OCI-LY3 (cell line): ENCODE measurements around the gene CNTN5.

ENCODE experiments used
- H2AFZ ChIP-seq: fragments of 200-600, 300-600 bp; shearing (Covaris generic); 2 replicates; pipeline ENCODE4 v1.6.0; 2014; ENCODE audit warnings: antibody characterized with exemption, low read depth, low read length
- H3K27ac ChIP-seq: fragments of 200-600, 300-600 bp; sonication (generic); 2 replicates; pipeline ENCODE4 v1.5.1; 2014; ENCODE audit warnings: mild to moderate bottlenecking, low read length, moderate library complexity, mixed read lengths
- H3K27me3 ChIP-seq: fragments of 200-600, 300-600 bp; sonication (generic); 2 replicates; pipeline ENCODE4 v1.6.1; 2014; ENCODE audit warnings: low read depth, low read length, mixed read lengths
- H3K36me3 ChIP-seq: fragments of 200-600, 300-600 bp; sonication (generic); replicated peaks from 2 replicates; pipeline ENCODE3; 2014; ENCODE audit warnings: low read depth, low read length, mixed read lengths
- H3K4me1 ChIP-seq: fragments of 300-600, 200-600 bp; sonication (generic); 2 replicates; pipeline ENCODE4 v1.6.1; 2014; ENCODE audit warnings: low read length, mixed read lengths
- H3K4me2 ChIP-seq: fragments of 200-600, 300-600 bp; sonication (generic); 2 replicates; pipeline ENCODE4 v1.6.1; 2014; ENCODE audit warnings: low read length, mixed read lengths
- H3K4me3 ChIP-seq: fragments of 300-600, 200-600 bp; sonication (generic); 2 replicates; pipeline ENCODE4 v1.5.1; 2014; ENCODE audit warnings: antibody characterized with exemption, mild to moderate bottlenecking, low read length, moderate library complexity
- H3K79me2 ChIP-seq: fragments of 300-600, 200-600 bp; shearing (Covaris generic); 2 replicates; pipeline ENCODE4 v1.6.1; 2014; ENCODE audit warnings: mild to moderate bottlenecking, low read length, mixed read lengths
- H3K9ac ChIP-seq: fragments of 300-600, 200-600 bp; shearing (Covaris generic); 2 replicates; pipeline ENCODE4 v1.6.0; 2014; ENCODE audit warnings: mild to moderate bottlenecking, low read length, moderate library complexity
- H3K9me3 ChIP-seq: fragments of 200-600, 300-600 bp; shearing (Covaris generic); 2 replicates; pipeline ENCODE4 v1.6.1; 2014; ENCODE audit warnings: low read length, mixed read lengths; ENCODE audit not compliant: insufficient read depth
- H4K20me1 ChIP-seq: fragments of 200-600, 300-600 bp; sonication (generic); 2 replicates; pipeline ENCODE4 v1.6.1; 2016; ENCODE audit warnings: low read length, mixed read lengths; ENCODE audit not compliant: insufficient read depth
- CTCF ChIP-seq: fragments of 200-600, 300-600 bp; sonication (generic); IDR thresholded peaks from 2 replicates; pipeline ENCODE4 v1.5.1; 2014; ENCODE audit warnings: antibody characterized with exemption, low read length, low read depth
- EZH2phosphoT487 ChIP-seq: fragments of 200-600 bp; shearing (Covaris generic); IDR thresholded peaks from 2 replicates; pipeline ENCODE4 v1.6.1; 2018; ENCODE audit warnings: antibody characterized with exemption, mixed run types, low read depth

CNTN5 gene

GRCh38 chr11:100296051-100296679 lies 1275.4 kb downstream of the CNTN5 start:
- Histone ChIP-seq H4K20me1 (no peaks in the 10 kb centered on the region), H3K36me3 (no peaks in the 10 kb centered on the region), H3K27ac (no peak overlapping the region), H3K27me3 (no peaks in the 10 kb centered on the region), H3K4me3 (no peak overlapping the region), H2AFZ (no peak overlapping the region), H3K9ac (no peak overlapping the region), H3K4me2 (no peak overlapping the region), H3K79me2 (no peaks in the 10 kb centered on the region), H3K4me1 (no peaks in the 10 kb centered on the region), H3K9me3 (no peaks in the 10 kb centered on the region)
- TF ChIP-seq CTCF, result no peak
- TF ChIP-seq EZH2phosphoT487, result no peak

GRCh38 chr11:100297516-100297915 lies 1276.8 kb downstream of the CNTN5 start:
- Histone ChIP-seq H3K36me3 (no peaks in the 10 kb centered on the region), H3K27ac (no peak overlapping the region), H3K4me1 (no peaks in the 10 kb centered on the region), H3K9ac (no peak overlapping the region), H3K27me3 (no peaks in the 10 kb centered on the region), H3K79me2 (no peaks in the 10 kb centered on the region), H3K4me3 (no peak overlapping the region), H3K4me2 (no peak overlapping the region), H3K9me3 (no peaks in the 10 kb centered on the region), H4K20me1 (no peaks in the 10 kb centered on the region), H2AFZ (no peak overlapping the region)
- TF ChIP-seq CTCF (no peak), EZH2phosphoT487 (no peak)

- no peaks in the 10 kb centered on the region for H3K4me1 ChIP-seq
- H4K20me1 ChIP-seq, result no peaks in the 10 kb centered on the region
These were observed 1282.1 kb downstream of the CNTN5 start for GRCh38 chr11:100302824-100303223.

GRCh38 chr11:100303897-100304296 lies 1283.1 kb downstream of the CNTN5 start:
- no peaks in the 10 kb centered on the region for H3K4me1 ChIP-seq
- no peak for TF ChIP-seq CTCF
- TF ChIP-seq EZH2phosphoT487, result no peak
- no peak overlapping the region for H2AFZ ChIP-seq
- no peaks in the 10 kb centered on the region for H3K27me3 ChIP-seq
- H3K36me3 ChIP-seq, result no peaks in the 10 kb centered on the region
- no peak overlapping the region for H3K4me3 ChIP-seq
- no peak overlapping the region for H3K9ac ChIP-seq
- no peak overlapping the region for H3K4me2 ChIP-seq
- H3K27ac ChIP-seq, result no peak overlapping the region
- no peaks in the 10 kb centered on the region for H4K20me1 ChIP-seq
- no peaks in the 10 kb centered on the region for H3K79me2 ChIP-seq
- no peaks in the 10 kb centered on the region for H3K9me3 ChIP-seq

More at GRCh38 chr11:100302824-100303223, 1282.1 kb downstream of the CNTN5 start:
- Histone ChIP-seq H3K9me3 (no peaks in the 10 kb centered on the region), H3K79me2 (no peaks in the 10 kb centered on the region), H3K27ac (no peak overlapping the region), H3K4me3 (no peak overlapping the region), H3K9ac (no peak overlapping the region), H2AFZ (no peak overlapping the region), H3K36me3 (no peaks in the 10 kb centered on the region), H3K27me3 (no peaks in the 10 kb centered on the region), H3K4me2 (no peak overlapping the region)
- TF ChIP-seq EZH2phosphoT487, result no peak
- TF ChIP-seq CTCF, result no peak
